ENCODE data around the gene INSR.

INSR gene

DNA sequence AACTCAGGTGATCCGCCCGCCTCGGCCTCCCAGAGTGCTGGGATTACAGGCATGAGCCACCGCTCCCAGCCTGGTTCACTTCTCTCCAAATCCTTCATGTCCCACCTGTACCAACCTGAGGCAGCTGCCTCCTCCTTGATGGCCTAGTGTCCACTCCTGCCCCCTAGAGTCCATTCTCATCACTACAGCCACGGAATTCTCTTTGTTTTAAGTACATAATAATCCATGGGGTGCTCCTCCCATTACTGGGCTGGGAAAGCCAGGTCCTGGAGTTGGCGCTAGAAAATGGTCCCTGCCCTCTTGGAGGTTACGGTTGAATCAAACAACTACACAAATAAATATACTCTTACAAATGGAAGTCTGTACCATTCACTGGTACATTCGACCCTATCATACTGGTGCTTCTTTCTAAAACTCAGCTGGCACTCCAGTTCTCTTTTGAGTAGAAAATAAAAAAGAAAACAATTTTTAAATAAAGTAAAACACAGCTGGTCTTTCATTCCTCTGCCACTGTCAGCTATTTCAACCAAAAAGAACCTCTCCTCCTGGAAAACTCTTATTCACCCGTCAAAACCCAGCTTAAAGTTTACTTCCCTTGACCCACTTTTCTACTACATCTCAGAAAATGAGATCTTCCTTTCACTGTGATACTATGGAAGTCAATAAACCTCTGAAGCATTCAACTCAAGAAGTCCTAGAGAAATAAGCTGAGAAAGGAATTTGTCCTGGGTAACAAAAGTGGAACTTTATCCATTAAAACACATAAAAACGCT, 32.1 kb upstream of the INSR start:
- peak; percentile 44 for DNase-seq

DNA sequence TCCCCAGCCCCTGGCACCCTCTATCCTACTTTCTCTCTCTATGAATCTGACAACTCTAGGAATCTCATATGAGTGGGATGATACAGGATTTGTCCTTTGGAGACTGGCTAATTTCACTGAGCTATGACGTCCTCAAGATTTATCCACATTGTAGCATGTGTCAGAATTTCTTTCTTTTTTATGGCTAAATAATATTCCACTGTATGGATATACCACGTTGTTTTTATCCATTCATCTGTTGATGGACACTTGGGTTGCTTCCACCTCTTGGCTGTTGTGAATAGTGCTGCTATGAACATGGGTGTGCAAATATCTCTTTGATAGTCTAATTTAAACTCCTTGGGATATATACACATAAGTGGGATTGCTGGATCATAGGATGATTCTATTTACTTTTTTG, 24.0 kb upstream of the INSR start:
- Histone ChIP-seq H3K4me1 (ENCODE audit: insufficient read depth, low read length) (no peaks in the 10 kb centered on the region), H3K79me2 (ENCODE audit: insufficient read depth, low read length) (no peaks in the 10 kb centered on the region), H3K27ac (ENCODE audit: low read length) (no peak overlapping the region), H2AFZ (ENCODE audit: low read depth, low read length) (no peak overlapping the region), H3K36me3 (ENCODE audit: insufficient read depth, low read length) (no peaks in the 10 kb centered on the region), H3K9me3 (ENCODE audit: insufficient read depth, low read length, severe bottlenecking) (no peaks in the 10 kb centered on the region), H4K20me1 (ENCODE audit: insufficient read depth, low read length) (no peaks in the 10 kb centered on the region), H3K4me3 (ENCODE audit: low read depth in 1 of 2, low read length in 2 of 2) (no peak overlapping the region), H3K9ac (ENCODE audit: low read depth, low read length) (no peak overlapping the region), H3K4me2 (ENCODE audit: insufficient read depth, low read length) (no peak overlapping the region), H3K27me3 (ENCODE audit: insufficient read depth, low read length, poor library complexity) (no peaks in the 10 kb centered on the region)
- ATAC-seq (ENCODE audit: insufficient read depth, low read depth) (no peak), DNase-seq (no peak)
- TF ChIP-seq CTCF (IDR thresholded peaks at IDR 0.05; ENCODE audit: borderline replicate concordance, extremely low read depth, low read length, poor library complexity, severe bottlenecking) (no peak), EZH2 (IDR thresholded peaks at IDR 0.05; ENCODE audit: borderline replicate concordance, low read depth, low read length, severe bottlenecking) (no peak)

More for the DNA sequence above, 32.1 kb upstream of the INSR start:
- ATAC-seq (ENCODE audit: insufficient read depth, low read depth), result no peak
- H3K79me2 ChIP-seq (ENCODE audit: insufficient read depth, low read length), result no peaks in the 10 kb centered on the region
- no peaks in the 10 kb centered on the region for H4K20me1 ChIP-seq (ENCODE audit: insufficient read depth, low read length)
- no peak overlapping the region for H3K27ac ChIP-seq (ENCODE audit: low read length)
- H3K4me3 ChIP-seq (ENCODE audit: low read depth in 1 of 2, low read length in 2 of 2), result no peak overlapping the region
- no peaks in the 10 kb centered on the region for H3K4me1 ChIP-seq (ENCODE audit: insufficient read depth, low read length)
- no peak overlapping the region for H2AFZ ChIP-seq (ENCODE audit: low read depth, low read length)
- H3K27me3 ChIP-seq (ENCODE audit: insufficient read depth, low read length, poor library complexity), result no peaks in the 10 kb centered on the region
- H3K36me3 ChIP-seq (ENCODE audit: insufficient read depth, low read length), result no peaks in the 10 kb centered on the region
- H3K4me2 ChIP-seq (ENCODE audit: insufficient read depth, low read length), result no peak overlapping the region
- peak; percentile 68 for TF ChIP-seq CTCF (IDR thresholded peaks at IDR 0.05; ENCODE audit: borderline replicate concordance, extremely low read depth, low read length, poor library complexity, severe bottlenecking)
- no peak for TF ChIP-seq EZH2 (IDR thresholded peaks at IDR 0.05; ENCODE audit: borderline replicate concordance, low read depth, low read length, severe bottlenecking)
- no peak overlapping the region for H3K9ac ChIP-seq (ENCODE audit: low read depth, low read length)
- no peaks in the 10 kb centered on the region for H3K9me3 ChIP-seq (ENCODE audit: insufficient read depth, low read length, severe bottlenecking)

- H3K9me3 ChIP-seq (ENCODE audit: insufficient read depth, low read length, severe bottlenecking), result no peaks in the 10 kb centered on the region
- DNase-seq (no peak), ATAC-seq (ENCODE audit: insufficient read depth, low read depth) (no peak)
- H3K9ac ChIP-seq (ENCODE audit: low read depth, low read length), result no peak overlapping the region
- no peaks in the 10 kb centered on the region for H3K79me2 ChIP-seq (ENCODE audit: insufficient read depth, low read length)
- no peak overlapping the region for H2AFZ ChIP-seq (ENCODE audit: low read depth, low read length)
- H4K20me1 ChIP-seq (ENCODE audit: insufficient read depth, low read length), result no peaks in the 10 kb centered on the region
- no peak overlapping the region for H3K4me2 ChIP-seq (ENCODE audit: insufficient read depth, low read length)
- no peak overlapping the region for H3K4me3 ChIP-seq (ENCODE audit: low read depth in 1 of 2, low read length in 2 of 2)
- H3K4me1 ChIP-seq (ENCODE audit: insufficient read depth, low read length), result no peaks in the 10 kb centered on the region
- H3K36me3 ChIP-seq (ENCODE audit: insufficient read depth, low read length), result no peaks in the 10 kb centered on the region
- TF ChIP-seq CTCF (IDR thresholded peaks at IDR 0.05; ENCODE audit: borderline replicate concordance, extremely low read depth, low read length, poor library complexity, severe bottlenecking) (no peak), EZH2 (IDR thresholded peaks at IDR 0.05; ENCODE audit: borderline replicate concordance, low read depth, low read length, severe bottlenecking) (no peak)
- H3K27me3 ChIP-seq (ENCODE audit: insufficient read depth, low read length, poor library complexity), result no peaks in the 10 kb centered on the region
- no peak overlapping the region for H3K27ac ChIP-seq (ENCODE audit: low read length)
These were observed 18.6 kb upstream of the INSR start for GRCh38 chr19:7312816-7313215.

Data from DND-41 (cell line).